DOHH2 (cell line): ENCODE measurements around the gene CCR7.
"Not testable (repeated sequence)": the region's sequence is repeated elsewhere in the genome, so short reads cannot be mapped to it uniquely, and the experiment has no call there.

ENCODE experiments used
- H3F3A ChIP-seq: fragments of 200-600 bp; sonication (generic), shearing (Covaris generic); 2 replicates; pipeline ENCODE4 v1.6.0; 2016; ENCODE audit warnings: antibody characterized with exemption, mild to moderate bottlenecking; ENCODE audit not compliant: control insufficient read depth, insufficient read depth
- H3K27ac ChIP-seq: fragments of 200-600 bp; sonication (generic); 2 replicates; pipeline ENCODE4 v1.5.1; 2014; ENCODE audit warnings: low read depth, mild to moderate bottlenecking, low read length, moderate library complexity
- H3K27me3 ChIP-seq: fragments of 200-600 bp; sonication (generic); 2 replicates; pipeline ENCODE4 v1.6.1; 2014; ENCODE audit warnings: mild to moderate bottlenecking, low read length, mixed read lengths; ENCODE audit not compliant: control insufficient read depth
- H3K36me3 ChIP-seq: fragments of 200-600 bp; sonication (generic); 2 replicates; pipeline ENCODE4 v1.6.1; 2014; ENCODE audit warnings: mild to moderate bottlenecking, low read length, moderate library complexity, mixed read lengths; ENCODE audit not compliant: control insufficient read depth
- H3K4me1 ChIP-seq: fragments of 200-600 bp; sonication (generic); 2 replicates; pipeline ENCODE4 v1.6.1; 2014; ENCODE audit warnings: mild to moderate bottlenecking, low read length, mixed read lengths; ENCODE audit not compliant: control insufficient read depth
- H3K4me2 ChIP-seq: fragments of 200-600 bp; sonication (generic); 2 replicates; pipeline ENCODE4 v1.6.0; 2014; ENCODE audit warnings: mild to moderate bottlenecking, low read length, moderate library complexity
- H3K4me3 ChIP-seq: fragments of 200-600 bp; sonication (generic); 2 replicates; pipeline ENCODE4 v1.5.1; 2014; ENCODE audit warnings: mild to moderate bottlenecking, low read length, mixed read lengths
- H3K79me2 ChIP-seq: fragments of 200-600 bp; sonication (generic); 2 replicates; pipeline ENCODE4 v1.6.1; 2014; ENCODE audit warnings: mild to moderate bottlenecking, low read length, mixed read lengths; ENCODE audit not compliant: control insufficient read depth
- H3K9me2 ChIP-seq: fragments of 200-600 bp; sonication (generic); replicated peaks from 2 replicates; pipeline ENCODE4 v1.6.1; 2014; ENCODE audit warnings: mild to moderate bottlenecking, low read length, mixed read lengths; ENCODE audit not compliant: control insufficient read depth
- H3K9me3 ChIP-seq: fragments of 200-600 bp; sonication (generic); 2 replicates; pipeline ENCODE4 v1.6.1; 2014; ENCODE audit warnings: antibody characterized with exemption, low read length, mixed read lengths; ENCODE audit not compliant: control insufficient read depth, insufficient read depth
- H4K20me1 ChIP-seq: fragments of 200-600 bp; sonication (generic); 2 replicates; pipeline ENCODE4 v1.6.0; 2014; ENCODE audit warnings: low read depth, mild to moderate bottlenecking, antibody characterized with exemption, low read length, moderate library complexity; ENCODE audit not compliant: control insufficient read depth, insufficient read depth
- CTCF ChIP-seq: fragments of 200-600 bp; sonication (generic); IDR thresholded peaks from one replicate; pipeline ENCODE4 v1.5.1; 2014; ENCODE audit warnings: antibody characterized with exemption, mild to moderate bottlenecking, low read depth, low read length; ENCODE audit not compliant: poor library complexity, severe bottlenecking
- EZH2phosphoT487 ChIP-seq: fragments of 200-600 bp; sonication (generic); IDR thresholded peaks from 2 replicates; pipeline ENCODE4 v1.6.1; 2017; ENCODE audit warnings: borderline replicate concordance, mild to moderate bottlenecking, antibody characterized with exemption, low read length, moderate library complexity, mixed read lengths

Gene CCR7

GRCh38 chr17:40577611-40578065 is 12.4 kb upstream of the CCR7 start:
- no peak overlapping the region for H3K4me2 ChIP-seq
- H3K4me3 ChIP-seq = no peak overlapping the region

DNA sequence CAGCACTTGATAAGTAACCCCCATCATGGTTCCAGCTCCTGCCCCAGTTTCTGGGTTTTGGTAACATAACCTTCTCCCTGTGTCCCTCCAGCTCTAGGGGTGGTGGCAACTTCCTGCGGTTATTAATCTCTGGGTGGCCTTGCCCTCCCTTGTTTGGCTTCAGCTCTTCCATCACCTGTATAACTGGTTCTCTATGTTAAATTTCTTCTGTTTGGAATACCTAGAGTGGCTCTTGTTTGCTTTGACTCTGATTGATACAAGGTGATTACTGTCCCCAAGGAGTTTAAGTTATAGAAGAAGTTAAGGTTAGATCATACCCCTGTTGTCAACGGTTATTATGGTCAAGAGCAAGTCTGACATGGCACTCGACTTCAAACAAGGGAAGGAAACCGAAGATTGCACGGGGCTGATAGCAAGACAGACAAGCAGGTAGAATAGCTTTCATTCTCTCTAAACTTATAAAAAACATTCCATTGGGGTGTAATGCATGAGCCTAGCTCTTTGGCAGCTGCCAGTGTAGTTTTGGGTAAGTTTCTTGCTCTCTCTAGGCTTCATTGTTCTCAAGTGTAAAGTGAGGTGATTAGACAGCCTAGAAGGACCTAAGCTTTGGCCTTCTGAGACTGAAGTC is 11.0 kb upstream of the CCR7 start:
- H3K27me3 ChIP-seq = peaks cover 9% of the 10 kb centered on the region
- H4K20me1 ChIP-seq = no peaks in the 10 kb centered on the region
- no peaks in the 10 kb centered on the region for H3K36me3 ChIP-seq
- no peak overlapping the region for H3K4me2 ChIP-seq
- no peak for TF ChIP-seq EZH2phosphoT487
- no peak for TF ChIP-seq CTCF
- peaks cover 7% of the 10 kb centered on the region for H3K4me1 ChIP-seq
- H3K9me3 ChIP-seq = peaks cover 7% of the 10 kb centered on the region
- H3K4me3 ChIP-seq = no peak overlapping the region
- no peaks in the 10 kb centered on the region for H3K9me2 ChIP-seq
- no peaks in the 10 kb centered on the region for H3K79me2 ChIP-seq
- no peak overlapping the region for H3K27ac ChIP-seq
- no peaks in the 10 kb centered on the region for H3F3A ChIP-seq

More at GRCh38 chr17:40577611-40578065, 12.4 kb upstream of the CCR7 start:
- no peaks in the 10 kb centered on the region for H4K20me1 ChIP-seq
- no peaks in the 10 kb centered on the region for H3K9me2 ChIP-seq
- H3K4me1 ChIP-seq = peaks cover 9% of the 10 kb centered on the region
- no peak overlapping the region for H3K27ac ChIP-seq
- H3K79me2 ChIP-seq = no peaks in the 10 kb centered on the region
- no peaks in the 10 kb centered on the region for H3F3A ChIP-seq
- peaks cover 3% of the 10 kb centered on the region; the same call in 1 of the 2 replicates for H3K9me3 ChIP-seq
- TF ChIP-seq EZH2phosphoT487 (no peak), CTCF (no peak)
- no peaks in the 10 kb centered on the region for H3K36me3 ChIP-seq
- peaks cover 20% of the 10 kb centered on the region for H3K27me3 ChIP-seq

GRCh38 chr17:40574292-40574691 is 9.0 kb upstream of the CCR7 start:
- H3K9me2 ChIP-seq = no peaks in the 10 kb centered on the region
- TF ChIP-seq EZH2phosphoT487 (no peak), CTCF (no peak)
- no peaks in the 10 kb centered on the region for H3K36me3 ChIP-seq
- H3K27me3 ChIP-seq = peaks cover 18% of the 10 kb centered on the region
- H3K9me3 ChIP-seq = peaks cover 10% of the 10 kb centered on the region
- peaks cover 7% of the 10 kb centered on the region for H3K4me1 ChIP-seq
- H3F3A ChIP-seq = no peaks in the 10 kb centered on the region
- no peaks in the 10 kb centered on the region for H3K79me2 ChIP-seq
- no peak overlapping the region for H3K27ac ChIP-seq
- H3K4me3 ChIP-seq = no peak overlapping the region
- no peak overlapping the region for H3K4me2 ChIP-seq
- no peaks in the 10 kb centered on the region for H4K20me1 ChIP-seq

DNA sequence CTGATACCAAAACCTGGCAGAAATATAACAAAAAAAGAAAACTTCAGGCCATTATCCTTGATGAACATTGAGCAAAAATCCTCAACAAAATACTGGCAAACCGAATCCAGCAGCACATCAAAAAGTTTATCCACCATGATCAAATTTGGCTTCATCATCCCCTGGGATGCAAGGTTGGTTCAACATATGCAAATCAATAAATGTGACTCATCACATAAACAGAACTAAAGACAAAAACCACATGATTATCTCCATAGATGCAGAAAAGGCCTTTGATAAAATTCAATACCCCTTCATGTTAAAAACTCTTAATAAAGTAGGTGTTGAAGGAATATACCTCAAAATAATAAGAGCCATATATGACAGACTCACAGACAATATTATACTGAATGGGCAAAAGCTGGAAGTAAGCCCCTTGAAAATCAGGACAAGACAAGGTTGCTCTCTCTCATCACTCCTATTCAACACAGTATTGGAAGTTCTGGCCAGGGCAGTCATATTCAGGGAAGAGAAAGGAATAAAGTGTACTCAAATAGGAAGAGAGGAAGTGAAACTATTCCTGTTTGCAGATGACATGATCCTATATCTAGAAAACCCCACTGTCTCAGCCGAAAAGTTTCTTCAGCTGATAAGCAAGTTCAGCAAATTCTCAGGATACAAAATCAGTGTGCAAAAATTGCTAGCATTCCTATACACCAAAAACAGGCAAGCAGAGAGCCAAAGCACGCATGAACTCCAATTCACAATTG is 7.1 kb upstream of the CCR7 start:
- H3K9me3 ChIP-seq = peaks cover 14% of the 10 kb centered on the region
- H3K27ac ChIP-seq, H4K20me1 ChIP-seq, H3K4me3 ChIP-seq, H3K79me2 ChIP-seq, H3F3A ChIP-seq, H3K36me3 ChIP-seq, H3K4me2 ChIP-seq, H3K9me2 ChIP-seq, H3K4me1 ChIP-seq: not testable (repeated sequence)
- H3K27me3 ChIP-seq = peaks cover 15% of the 10 kb centered on the region
